Gastrocnemius medialis (tissue), 4 donors: ENCODE data around the gene STPG3. TPM values are rescaled to one million over a fixed set of nuclear protein-coding genes. Genes with fewer than 3 reads are reported as not detected.
A peak's percentile ranks its signal among the peaks of the same experiment; 100 is the strongest.
"Not testable (repeated sequence)": the region's sequence is repeated elsewhere in the genome, so short reads cannot be mapped to it uniquely, and the experiment has no call there.

Experiments
- ATAC-seq, 2 donors: fragments of 150-250 bp; one replicate each; pipeline ENCODE4 v1.9.1; 2016
- DNase-seq, 2 donors: peaks; one replicate each; pipeline ENCODE4 v3.0.0-alpha.2; 2019
- H3K27ac ChIP-seq, 4 donors: fragments of 200-600 bp; sonication (generic); 1 replicate in 1 of 4; 2 replicates in 3 of 4; pipeline ENCODE4 v1.5.1; 2016 to 2018; ENCODE audit warnings: mild to moderate bottlenecking in 2 of 4, moderate library complexity in 1 of 4
- H3K27me3 ChIP-seq, 3 donors: fragments of 200-600 bp; sonication (generic) in 2 of 3; 1 replicate in 1 of 3; 2 replicates in 2 of 3; pipeline versions ENCODE4 v1.5.1 to v1.6.0; 2016 to 2019; ENCODE audit warnings: mild to moderate bottlenecking in 1 of 3, moderate library complexity in 1 of 3
- H3K36me3 ChIP-seq, 2 donors: fragments of 200-600 bp; sonication (generic) in 1 of 2; one replicate each; pipeline ENCODE4 v1.5.1; 2017 to 2018
- H3K4me1 ChIP-seq, 2 donors: fragments of 200-600 bp; sonication (generic) in 1 of 2; one replicate each; pipeline ENCODE4 v1.5.1; 2016 to 2017; ENCODE audit warnings: mild to moderate bottlenecking in 2 of 2
- H3K4me3 ChIP-seq, 4 donors: fragments of 200-600 bp; sonication (generic) in 3 of 4; 1 replicate in 1 of 4; 2 replicates in 3 of 4; pipeline ENCODE4 v1.5.1; 2016 to 2019; ENCODE audit warnings: mild to moderate bottlenecking in 2 of 4
- H3K9me3 ChIP-seq, 3 donors: fragments of 200-600 bp; sonication (generic) in 2 of 3; 1 replicate in 1 of 3; 2 replicates in 2 of 3; pipeline ENCODE4 v1.5.1; 2016 to 2019
- POLR2A ChIP-seq, 2 donors: fragments of 450-650 bp; IDR thresholded peaks; one replicate each; pipeline ENCODE4 v1.6.1; 2017; ENCODE audit warnings: antibody characterized with exemption in 2 of 2, mild to moderate bottlenecking in 2 of 2, moderate library complexity in 2 of 2
- in situ Hi-C, 4 donors: fragments of 200-750 bp; cut with MboI; loops; one replicate each; pipeline versions ENCODE4 v1.15.0 to v1.8.0; 2017; ENCODE audit warnings: low sequenced_read_pairs in 4 of 4
- intact Hi-C: fragments of 100-400 bp; cut with DNase I; formaldehyde crosslinking; loops from one replicate; pipeline ENCODE4 v1.15.1; 2023; ENCODE audit warnings: low total_unique reads
- total RNA-seq, 4 donors: library from RNA; depleted of rRNA; stranded (reverse); fragments of >200 nt; gene quantifications; one replicate each; pipeline versions ENCODE4 v1.1.0 to v1.2.3, GENCODE V29; 2016
- TF ChIP-seq, protein P1 (sequence below), 5 experiments: fragments of 450-650 bp in 3 of 5; fragments of 200-600 bp in 2 of 5; sonication (generic) in 2 of 5; IDR thresholded peaks in 4 of 5; conservative IDR thresholded peaks in 1 of 5; 1 replicate in 4 of 5; 2 replicates in 1 of 5; pipeline ENCODE4 v1.5.1; 2016 to 2019; ENCODE audit warnings: antibody characterized with exemption in 5 of 5, mild to moderate bottlenecking in 3 of 5, moderate library complexity in 3 of 5

STPG3 gene
- total RNA-seq, 4 donors from 2014 or later: not detected

DNA sequence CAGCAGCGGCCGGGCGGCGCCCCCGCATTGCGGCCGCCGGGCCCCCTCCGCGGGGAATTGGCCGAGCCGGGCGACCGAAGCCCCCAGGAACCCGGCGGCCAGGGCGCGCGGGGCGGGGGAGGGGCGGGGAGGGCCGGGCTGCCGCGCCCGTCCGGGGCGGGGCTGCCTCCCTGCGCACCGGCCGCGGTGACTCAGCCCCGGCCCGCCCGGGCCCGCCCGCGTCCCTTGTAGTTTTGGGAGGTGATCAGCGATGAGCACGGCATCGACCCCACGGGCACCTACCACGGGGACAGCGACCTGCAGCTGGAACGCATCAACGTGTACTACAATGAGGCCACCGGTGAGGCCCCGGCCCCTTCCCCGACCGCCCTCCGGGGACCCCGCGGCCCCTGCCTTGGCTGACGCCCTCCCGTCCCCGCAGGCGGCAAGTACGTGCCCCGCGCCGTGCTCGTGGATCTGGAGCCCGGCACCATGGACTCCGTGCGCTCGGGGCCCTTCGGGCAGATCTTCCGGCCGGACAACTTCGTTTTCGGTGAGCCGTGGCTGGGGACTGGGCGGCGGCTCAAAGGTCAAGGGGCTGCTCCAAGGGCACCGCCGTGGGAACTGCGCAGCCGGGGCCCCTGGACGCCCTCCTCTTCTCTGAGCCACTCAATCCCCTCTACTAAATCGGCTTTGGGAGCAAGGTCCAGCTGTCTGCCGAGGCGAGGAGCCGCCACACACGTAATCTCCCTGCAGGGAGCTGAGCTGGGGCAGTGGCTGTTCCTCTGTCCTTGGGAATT, 9.4 kb upstream of the STPG3 start:
- no peaks in the 10 kb centered on the region for H3K27me3 ChIP-seq
- peaks cover 54 to 70% of the 10 kb centered on the region in 2 donors for H3K4me1 ChIP-seq
- peak overlapping the region; percentile 75 to 100 (median 85) for H3K4me3 ChIP-seq
- peak; percentile 34 to 35 for ATAC-seq
- H3K9me3 ChIP-seq: no peaks in the 10 kb centered on the region
- H3K27ac ChIP-seq: peak overlapping the region; percentile 89 to 98 (median 93)
- TF ChIP-seq POLR2A (IDR thresholded peaks at IDR 0.05): peak in 1 of 2 donors; percentile 62
- TF ChIP-seq, protein P1, sequence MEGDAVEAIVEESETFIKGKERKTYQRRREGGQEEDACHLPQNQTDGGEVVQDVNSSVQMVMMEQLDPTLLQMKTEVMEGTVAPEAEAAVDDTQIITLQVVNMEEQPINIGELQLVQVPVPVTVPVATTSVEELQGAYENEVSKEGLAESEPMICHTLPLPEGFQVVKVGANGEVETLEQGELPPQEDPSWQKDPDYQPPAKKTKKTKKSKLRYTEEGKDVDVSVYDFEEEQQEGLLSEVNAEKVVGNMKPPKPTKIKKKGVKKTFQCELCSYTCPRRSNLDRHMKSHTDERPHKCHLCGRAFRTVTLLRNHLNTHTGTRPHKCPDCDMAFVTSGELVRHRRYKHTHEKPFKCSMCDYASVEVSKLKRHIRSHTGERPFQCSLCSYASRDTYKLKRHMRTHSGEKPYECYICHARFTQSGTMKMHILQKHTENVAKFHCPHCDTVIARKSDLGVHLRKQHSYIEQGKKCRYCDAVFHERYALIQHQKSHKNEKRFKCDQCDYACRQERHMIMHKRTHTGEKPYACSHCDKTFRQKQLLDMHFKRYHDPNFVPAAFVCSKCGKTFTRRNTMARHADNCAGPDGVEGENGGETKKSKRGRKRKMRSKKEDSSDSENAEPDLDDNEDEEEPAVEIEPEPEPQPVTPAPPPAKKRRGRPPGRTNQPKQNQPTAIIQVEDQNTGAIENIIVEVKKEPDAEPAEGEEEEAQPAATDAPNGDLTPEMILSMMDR (IDR thresholded peaks at IDR 0.05 in 4 of 5, conservative IDR thresholded peaks at IDR 0.05 in 1 of 5): no peak
- intact Hi-C loops (loop anchor here (1.0 to 5.0 kb wide), 4 partner anchors 14 to 53 kb away; partner anchors contain the start of genes ANAPC2, NELFB, SSNA1 and TPRN), in situ Hi-C loops (no loop called here)
- H3K36me3 ChIP-seq: peaks cover 0 to 23% of the 10 kb centered on the region in 2 donors
- DNase-seq: peak; percentile 41 to 64

DNA sequence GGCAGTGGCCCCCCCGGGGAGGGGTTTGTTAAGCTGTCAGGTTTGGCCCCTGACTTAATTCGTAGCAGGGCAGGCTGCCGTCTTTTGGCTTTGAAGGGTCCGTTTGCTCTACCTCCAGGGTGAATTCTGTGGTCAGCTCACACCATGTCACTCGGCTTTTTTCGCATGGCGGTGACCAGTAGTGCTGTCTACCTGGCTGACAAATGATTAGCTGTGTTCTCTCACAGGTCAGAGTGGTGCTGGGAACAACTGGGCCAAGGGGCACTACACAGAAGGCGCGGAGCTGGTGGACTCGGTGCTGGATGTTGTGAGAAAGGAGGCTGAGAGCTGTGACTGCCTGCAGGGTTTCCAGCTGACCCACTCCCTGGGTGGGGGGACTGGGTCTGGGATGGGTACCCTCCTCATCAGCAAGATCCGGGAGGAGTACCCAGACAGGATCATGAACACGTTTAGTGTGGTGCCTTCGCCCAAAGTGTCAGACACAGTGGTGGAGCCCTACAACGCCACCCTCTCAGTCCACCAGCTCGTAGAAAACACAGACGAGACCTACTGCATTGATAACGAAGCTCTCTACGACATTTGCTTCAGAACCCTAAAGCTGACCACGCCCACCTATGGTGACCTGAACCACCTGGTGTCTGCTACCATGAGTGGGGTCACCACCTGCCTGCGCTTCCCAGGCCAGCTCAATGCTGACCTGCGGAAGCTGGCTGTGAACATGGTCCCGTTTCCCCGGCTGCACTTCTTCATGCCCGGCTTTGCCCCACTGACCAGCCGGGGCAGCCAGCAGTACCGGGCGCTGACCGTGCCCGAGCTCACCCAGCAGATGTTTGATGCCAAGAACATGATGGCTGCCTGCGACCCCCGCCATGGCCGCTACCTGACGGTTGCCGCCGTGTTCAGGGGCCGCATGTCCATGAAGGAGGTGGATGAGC, 8.6 kb upstream of the STPG3 start:
- DNase-seq (no peak), ATAC-seq (no peak)
- TF ChIP-seq POLR2A (IDR thresholded peaks at IDR 0.05): no peak
- TF ChIP-seq, protein P1 (IDR thresholded peaks at IDR 0.05 in 4 of 5, conservative IDR thresholded peaks at IDR 0.05 in 1 of 5): no peak
- intact Hi-C loops: loop anchor here (5.0 kb wide), 1 partner anchor 40 kb away; the partner anchor contains the start of gene TPRN
- in situ Hi-C loops: no loop called here
- peaks cover 53 to 68% of the 10 kb centered on the region in 2 donors for H3K4me1 ChIP-seq
- H3K27ac ChIP-seq: peak overlapping the region; percentile 89 to 98 (median 93)
- peaks cover 0 to 23% of the 10 kb centered on the region in 2 donors for H3K36me3 ChIP-seq
- H3K9me3 ChIP-seq: no peaks in the 10 kb centered on the region
- no peaks in the 10 kb centered on the region for H3K27me3 ChIP-seq
- peak overlapping the region; percentile 75 to 100 (median 85) for H3K4me3 ChIP-seq

DNA sequence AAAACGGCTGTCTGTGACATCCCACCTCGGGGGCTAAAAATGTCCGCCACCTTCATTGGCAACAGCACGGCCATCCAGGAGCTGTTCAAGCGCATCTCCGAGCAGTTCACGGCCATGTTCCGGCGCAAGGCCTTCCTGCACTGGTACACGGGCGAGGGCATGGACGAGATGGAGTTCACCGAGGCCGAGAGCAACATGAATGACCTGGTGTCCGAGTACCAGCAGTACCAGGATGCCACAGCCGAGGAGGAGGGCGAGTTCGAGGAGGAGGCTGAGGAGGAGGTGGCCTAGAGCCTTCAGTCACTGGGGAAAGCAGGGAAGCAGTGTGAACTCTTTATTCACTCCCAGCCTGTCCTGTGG, 7.8 kb upstream of the STPG3 start:
- Histone ChIP-seq H3K36me3 (peaks cover 0 to 23% of the 10 kb centered on the region in 2 donors), H3K27ac (peak overlapping the region in 2 of 4 donors; percentile 93 to 98), H3K4me1 (peaks cover 53 to 67% of the 10 kb centered on the region in 2 donors)
- ATAC-seq, in situ Hi-C loops, DNase-seq, H3K27me3 ChIP-seq, H3K9me3 ChIP-seq, H3K4me3 ChIP-seq: not testable (repeated sequence)
- intact Hi-C loops: loop anchor here (5.0 kb wide), 1 partner anchor 41 kb away; the partner anchor contains the start of gene TPRN

DNA sequence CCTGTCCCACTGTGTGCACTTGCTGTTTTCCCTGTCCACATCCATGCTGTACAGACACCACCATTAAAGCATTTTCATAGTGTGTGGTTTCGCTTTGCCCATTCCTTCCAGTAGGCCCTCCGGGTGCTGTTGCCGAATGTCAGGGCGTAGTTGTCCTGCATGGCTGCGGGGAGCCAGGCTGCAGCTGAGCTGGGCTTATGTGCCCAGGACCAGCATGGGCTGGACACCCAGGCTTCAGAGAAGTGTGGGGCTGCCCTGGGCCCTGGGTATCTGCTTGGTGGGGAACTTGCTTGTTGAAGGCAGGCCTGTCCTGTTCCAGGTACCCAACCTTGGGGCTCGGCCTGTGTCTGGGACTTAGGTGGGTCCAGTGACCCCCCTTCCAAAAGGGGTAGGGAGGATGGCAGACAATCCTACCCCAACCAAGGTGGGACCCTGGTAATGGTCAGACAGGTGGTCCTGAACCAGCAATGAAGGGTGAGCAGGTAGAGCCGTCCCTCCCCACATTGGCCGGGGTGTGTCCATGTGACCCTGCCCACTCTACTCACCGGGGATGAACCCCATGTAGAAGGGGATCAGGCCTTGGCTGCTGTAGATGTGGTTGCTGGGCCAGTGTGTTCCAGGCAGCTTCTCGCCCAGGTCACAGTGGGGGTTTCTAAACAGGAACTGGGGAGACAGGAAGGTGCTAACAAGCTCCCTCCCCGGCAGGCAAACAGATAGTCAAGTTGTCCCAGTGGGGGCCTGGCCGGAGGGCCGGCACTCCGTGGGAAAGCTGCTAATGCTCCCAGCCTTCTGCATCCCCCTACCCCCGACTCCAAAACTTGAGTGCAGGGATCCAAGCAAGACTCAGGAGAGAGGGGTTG, 7.2 kb upstream of the STPG3 start:
- Histone ChIP-seq H3K9me3 (no peaks in the 10 kb centered on the region), H3K27me3 (no peaks in the 10 kb centered on the region), H3K4me3 (no peak overlapping the region), H3K36me3 (peaks cover 0 to 23% of the 10 kb centered on the region in 2 donors), H3K4me1 (peaks cover 47 to 61% of the 10 kb centered on the region in 2 donors), H3K27ac (peak overlapping the region in 2 of 4 donors; percentile 46 to 98)
- no peak for DNase-seq
- TF ChIP-seq POLR2A (IDR thresholded peaks at IDR 0.05): no peak
- TF ChIP-seq, protein P1 (IDR thresholded peaks at IDR 0.05 in 4 of 5, conservative IDR thresholded peaks at IDR 0.05 in 1 of 5): no peak
- ATAC-seq: no peak
- in situ Hi-C loops (no loop called here), intact Hi-C loops (loop anchor here (5.0 kb wide), 1 partner anchor 42 kb away; the partner anchor contains the start of gene TPRN)
